Breast epithelium (tissue), 4 donors: Measurements from ENCODE around the gene INCENP. TPM values are rescaled to one million over a fixed set of nuclear protein-coding genes. Genes with fewer than 3 reads are reported as not detected.

Experiments used
- DNase-seq, 2 donors: peaks; one replicate each; pipeline ENCODE4 v3.0.0-alpha.2; 2019; ENCODE audit warnings: low spot score in 2 of 2
- H3K27ac ChIP-seq, 2 donors: fragments of 200-600 bp; sonication (generic) in 1 of 2; one replicate each; pipeline ENCODE4 v1.5.1; 2016 to 2019; ENCODE audit warnings: mild to moderate bottlenecking in 1 of 2
- H3K27me3 ChIP-seq, 2 donors: fragments of 200-600 bp; sonication (generic) in 1 of 2; one replicate each; pipeline versions ENCODE4 v1.5.1 to v1.6.0; 2017 to 2019; ENCODE audit warnings: control low read depth in 1 of 2, mild to moderate bottlenecking in 1 of 2
- H3K36me3 ChIP-seq: fragments of 200-600 bp; one replicate; pipeline ENCODE4 v1.5.1; 2019
- H3K4me1 ChIP-seq, 2 donors: fragments of 200-600 bp; sonication (generic); one replicate each; pipeline ENCODE4 v1.5.1; 2016 to 2019; ENCODE audit warnings: control low read depth in 1 of 2
- H3K4me3 ChIP-seq, 3 donors: fragments of 200-600 bp; sonication (generic); 1 replicate in 2 of 3; 2 replicates in 1 of 3; pipeline ENCODE4 v1.5.1; 2016 to 2019; ENCODE audit warnings: mild to moderate bottlenecking in 3 of 3, moderate library complexity in 2 of 3
- H3K9me3 ChIP-seq, 2 donors: fragments of 200-600 bp; sonication (generic) in 1 of 2; one replicate each; pipeline ENCODE4 v1.5.1; 2016 to 2019; ENCODE audit warnings: control low read depth in 1 of 2
- POLR2A ChIP-seq: fragments of 450-650 bp; IDR thresholded peaks from one replicate; pipeline ENCODE4 v1.6.1; 2016; ENCODE audit warnings: antibody characterized with exemption, mild to moderate bottlenecking, moderate library complexity
- POLR2AphosphoS5 ChIP-seq, 3 donors: sonication (generic); formaldehyde crosslinking; IDR thresholded peaks; one replicate each; pipeline ENCODE4 v1.6.1; 2017; ENCODE audit warnings: antibody characterized with exemption in 3 of 3
- intact Hi-C: fragments of 100-400 bp; cut with DNase I; formaldehyde crosslinking; loops from one replicate; pipeline ENCODE4 v1.15.1; 2023; ENCODE audit warnings: low total_unique reads
- total RNA-seq, 3 donors: library from RNA; depleted of rRNA; stranded (reverse); fragments of >200 nt; gene quantifications; one replicate each; pipeline ENCODE4 v1.1.0, GENCODE V29; 2016
- TF ChIP-seq, protein P1 (sequence below), 3 donors: fragments of 450-650 bp; IDR thresholded peaks; one replicate each; pipeline ENCODE4 v1.5.1; 2016 to 2017; ENCODE audit warnings: antibody characterized with exemption in 3 of 3, mild to moderate bottlenecking in 3 of 3, moderate library complexity in 3 of 3

The INCENP gene
- total RNA-seq, 3 donors from 2014 or later = 8.5 to 19.0 (median 14.8) TPM

DNA sequence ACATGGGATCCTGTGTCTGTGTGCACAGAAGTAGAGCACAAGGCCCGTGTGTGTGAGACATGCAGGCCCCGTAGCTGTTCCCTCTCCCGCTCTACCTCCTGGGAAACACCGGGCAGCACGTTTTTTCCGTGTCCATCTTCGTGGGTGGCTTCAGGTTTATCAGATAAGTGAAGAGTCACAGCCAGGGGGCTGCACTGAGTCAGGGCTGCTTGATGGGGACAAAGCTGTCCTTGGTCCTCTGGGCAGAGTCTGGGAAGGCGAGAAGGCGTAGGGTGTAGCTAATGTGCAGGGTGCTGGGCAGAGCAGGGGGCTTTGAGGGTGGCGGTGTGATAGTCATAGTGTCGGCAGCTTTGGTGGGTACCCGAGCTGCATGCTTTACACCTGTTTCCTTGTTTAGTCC, 23.7 kb downstream of the INCENP start:
- no peak for DNase-seq
- no peaks in the 10 kb centered on the region for H3K4me1 ChIP-seq
- intact Hi-C loops = no loop called here
- H3K27me3 ChIP-seq = no peaks in the 10 kb centered on the region
- no peaks in the 10 kb centered on the region for H3K36me3 ChIP-seq
- H3K27ac ChIP-seq = no peak overlapping the region
- TF ChIP-seq, protein P1, sequence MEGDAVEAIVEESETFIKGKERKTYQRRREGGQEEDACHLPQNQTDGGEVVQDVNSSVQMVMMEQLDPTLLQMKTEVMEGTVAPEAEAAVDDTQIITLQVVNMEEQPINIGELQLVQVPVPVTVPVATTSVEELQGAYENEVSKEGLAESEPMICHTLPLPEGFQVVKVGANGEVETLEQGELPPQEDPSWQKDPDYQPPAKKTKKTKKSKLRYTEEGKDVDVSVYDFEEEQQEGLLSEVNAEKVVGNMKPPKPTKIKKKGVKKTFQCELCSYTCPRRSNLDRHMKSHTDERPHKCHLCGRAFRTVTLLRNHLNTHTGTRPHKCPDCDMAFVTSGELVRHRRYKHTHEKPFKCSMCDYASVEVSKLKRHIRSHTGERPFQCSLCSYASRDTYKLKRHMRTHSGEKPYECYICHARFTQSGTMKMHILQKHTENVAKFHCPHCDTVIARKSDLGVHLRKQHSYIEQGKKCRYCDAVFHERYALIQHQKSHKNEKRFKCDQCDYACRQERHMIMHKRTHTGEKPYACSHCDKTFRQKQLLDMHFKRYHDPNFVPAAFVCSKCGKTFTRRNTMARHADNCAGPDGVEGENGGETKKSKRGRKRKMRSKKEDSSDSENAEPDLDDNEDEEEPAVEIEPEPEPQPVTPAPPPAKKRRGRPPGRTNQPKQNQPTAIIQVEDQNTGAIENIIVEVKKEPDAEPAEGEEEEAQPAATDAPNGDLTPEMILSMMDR (IDR thresholded peaks at IDR 0.05) = no peak
- TF ChIP-seq POLR2AphosphoS5 (IDR thresholded peaks at IDR 0.05) (no peak), POLR2A (no peak)
- H3K4me3 ChIP-seq = no peak overlapping the region
- H3K9me3 ChIP-seq = no peaks in the 10 kb centered on the region

DNA sequence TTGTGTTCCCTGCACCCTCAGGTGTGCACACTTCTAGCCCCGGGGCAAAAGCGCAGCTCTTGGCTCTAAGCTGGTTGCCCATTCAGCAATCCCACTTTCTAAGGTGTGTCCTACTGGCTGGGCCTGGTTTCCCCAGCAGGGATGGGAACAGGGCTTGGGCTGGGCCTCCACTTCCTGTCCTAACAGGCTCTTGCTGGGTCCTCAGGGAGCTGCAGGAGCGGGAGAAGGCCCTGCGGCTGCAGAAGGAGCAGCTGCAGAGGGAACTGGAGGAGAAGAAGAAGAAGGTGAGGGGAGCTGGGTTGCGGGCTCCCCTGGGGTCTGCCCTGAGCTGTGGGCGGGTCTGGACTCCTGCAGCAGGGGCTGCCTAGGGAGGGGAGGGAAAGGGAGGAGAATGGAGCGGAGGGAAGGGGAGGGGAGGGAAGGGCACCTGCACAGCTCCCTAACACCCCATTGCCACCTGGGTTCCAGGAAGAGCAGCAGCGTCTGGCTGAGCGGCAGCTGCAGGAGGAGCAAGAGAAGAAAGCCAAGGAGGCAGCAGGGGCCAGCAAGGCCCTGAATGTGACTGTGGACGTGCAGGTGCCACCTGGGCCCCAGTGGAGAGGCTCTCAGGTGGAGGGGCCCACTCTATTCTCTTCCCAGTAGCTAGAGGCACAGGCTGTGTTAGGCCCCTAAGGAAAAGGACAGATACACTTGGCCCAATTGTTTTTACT, 24.6 kb downstream of the INCENP start:
- Histone ChIP-seq H3K27ac (no peak overlapping the region), H3K27me3 (no peaks in the 10 kb centered on the region), H3K36me3 (no peaks in the 10 kb centered on the region), H3K9me3 (no peaks in the 10 kb centered on the region), H3K4me1 (no peaks in the 10 kb centered on the region), H3K4me3 (no peak overlapping the region)
- no peak for DNase-seq
- intact Hi-C loops = no loop called here
- TF ChIP-seq POLR2AphosphoS5 (IDR thresholded peaks at IDR 0.05) (no peak), POLR2A (no peak)
- TF ChIP-seq, protein P1 (IDR thresholded peaks at IDR 0.05) = no peak

DNA sequence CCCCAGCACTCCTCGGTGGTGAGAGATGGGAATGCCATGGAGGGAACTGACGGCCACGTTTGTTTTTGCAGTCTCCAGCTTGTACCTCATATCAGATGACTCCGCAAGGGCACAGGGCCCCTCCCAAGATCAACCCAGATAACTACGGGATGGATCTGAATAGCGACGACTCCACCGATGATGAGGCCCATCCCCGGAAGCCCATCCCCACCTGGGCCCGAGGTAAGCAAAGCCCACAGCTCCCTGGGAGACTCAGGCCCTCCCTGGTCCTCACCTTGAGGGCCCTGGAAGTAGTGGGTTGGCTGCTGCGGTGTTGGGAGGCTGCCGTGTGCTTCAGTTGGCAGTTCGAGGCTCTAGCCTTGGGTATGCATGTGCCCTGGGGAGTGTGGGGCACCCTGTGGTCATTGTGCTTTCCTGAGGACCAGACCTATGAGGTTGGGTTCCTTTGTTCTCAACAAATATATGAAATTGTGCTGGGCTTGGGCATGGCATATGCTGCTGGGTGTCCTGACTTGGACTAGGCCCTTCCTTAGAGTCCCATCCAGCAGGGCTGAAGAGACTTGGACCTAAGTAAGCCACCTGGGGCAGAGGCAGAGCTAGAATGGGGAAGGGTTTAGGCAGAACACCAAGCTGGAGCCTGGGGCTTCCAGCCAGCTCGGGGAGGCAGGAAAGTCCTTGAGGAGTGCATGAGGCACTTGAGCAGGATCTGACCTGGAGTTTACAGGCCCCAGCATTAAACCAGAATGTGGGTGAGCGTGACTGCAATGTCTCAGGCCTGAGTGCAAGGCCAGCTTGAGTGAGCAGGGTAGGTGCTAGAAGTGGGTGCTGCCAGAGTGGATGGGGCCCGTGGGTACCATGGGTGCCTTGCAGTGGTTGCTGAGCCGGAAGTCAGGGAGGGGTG, 26.4 kb downstream of the INCENP start:
- H3K4me3 ChIP-seq = no peak overlapping the region
- TF ChIP-seq POLR2A (no peak), POLR2AphosphoS5 (IDR thresholded peaks at IDR 0.05) (no peak)
- TF ChIP-seq, protein P1 (IDR thresholded peaks at IDR 0.05) = no peak
- no peak for DNase-seq
- H3K27me3 ChIP-seq = no peaks in the 10 kb centered on the region
- intact Hi-C loops = no loop called here
- H3K4me1 ChIP-seq = no peaks in the 10 kb centered on the region
- H3K9me3 ChIP-seq = no peaks in the 10 kb centered on the region
- H3K27ac ChIP-seq = no peak overlapping the region
- no peaks in the 10 kb centered on the region for H3K36me3 ChIP-seq

DNA sequence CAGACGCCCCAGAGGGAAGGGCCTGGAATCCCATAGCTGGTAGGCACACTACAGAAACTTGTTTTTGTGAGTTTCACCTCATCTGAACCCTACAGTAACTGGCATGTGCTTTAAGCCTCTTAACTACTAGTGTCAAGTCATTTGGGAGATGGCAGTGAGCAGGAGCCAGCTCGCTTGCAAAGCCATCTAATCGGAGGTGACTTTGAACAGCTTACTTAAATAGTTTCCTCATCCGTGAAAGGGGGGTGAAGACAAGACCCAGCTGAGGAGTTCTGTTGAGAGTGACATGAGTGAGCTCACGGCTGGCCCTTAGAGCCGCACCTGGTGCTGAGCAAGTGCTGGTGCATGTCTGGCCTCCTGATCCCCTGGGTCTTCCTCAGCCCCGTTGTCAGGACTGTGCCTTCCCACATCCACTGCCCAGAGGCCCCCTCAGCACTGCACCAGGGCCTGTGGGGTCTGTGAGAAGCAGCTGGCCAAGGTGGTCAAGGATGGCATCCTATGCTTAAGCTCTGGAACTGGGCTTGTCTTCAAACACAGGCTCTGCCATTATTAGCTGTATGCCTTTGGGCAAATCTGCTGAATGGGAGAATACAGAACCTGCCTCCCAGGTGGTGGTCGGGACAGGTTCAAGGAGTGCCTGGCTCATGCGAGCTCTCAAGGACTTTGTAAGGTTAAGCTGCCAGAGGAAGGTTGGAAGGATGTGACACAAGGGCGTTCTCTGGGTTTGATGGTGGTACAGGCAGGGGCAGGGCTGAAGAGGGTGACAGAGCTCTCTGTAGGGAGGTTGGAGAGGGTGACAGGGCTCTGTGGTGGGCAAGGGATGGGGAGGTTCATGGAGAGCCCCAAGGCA, 27.3 kb downstream of the INCENP start:
- Histone ChIP-seq H3K27ac (no peak overlapping the region), H3K27me3 (no peaks in the 10 kb centered on the region), H3K36me3 (no peaks in the 10 kb centered on the region), H3K9me3 (no peaks in the 10 kb centered on the region), H3K4me1 (no peaks in the 10 kb centered on the region), H3K4me3 (no peak overlapping the region)
- intact Hi-C loops = no loop called here
- TF ChIP-seq, protein P1 (IDR thresholded peaks at IDR 0.05) = no peak
- TF ChIP-seq POLR2AphosphoS5 (IDR thresholded peaks at IDR 0.05) = no peak
- no peak for TF ChIP-seq POLR2A
- no peak for DNase-seq
